ENCODE measurements around the gene MYO18B. TPM values are rescaled to one million over a fixed set of nuclear protein-coding genes. Genes with fewer than 3 reads are reported as not detected.

MYO18B gene
- total and polyA plus RNA-seq, 8 donors, result 0.05 to 0.47 (median 0.14) TPM

- DNase-seq, result no peak
- no peaks in the 10 kb centered on the region for H3K36me3 ChIP-seq
- H3K4me1 ChIP-seq, result no peaks in the 10 kb centered on the region
- no peak for ATAC-seq
- 76 to 85% methylated on average over 4 of the region's 4 CpGs for WGBS, 2 donors
- H3K27ac ChIP-seq, result no peak overlapping the region
- intact Hi-C loops (cut with DNase I), result no loop called here
- no peak for FAIRE-seq
- H3K4me3 ChIP-seq, result no peak overlapping the region
- H3K9me3 ChIP-seq, result no peaks in the 10 kb centered on the region
- no peaks in the 10 kb centered on the region for H3K27me3 ChIP-seq
- TF ChIP-seq CTCF (IDR thresholded peaks at IDR 0.05), result no peak
Observed at GRCh38 chr22:25939384-25939783, 197.4 kb downstream of the MYO18B start.

DNA sequence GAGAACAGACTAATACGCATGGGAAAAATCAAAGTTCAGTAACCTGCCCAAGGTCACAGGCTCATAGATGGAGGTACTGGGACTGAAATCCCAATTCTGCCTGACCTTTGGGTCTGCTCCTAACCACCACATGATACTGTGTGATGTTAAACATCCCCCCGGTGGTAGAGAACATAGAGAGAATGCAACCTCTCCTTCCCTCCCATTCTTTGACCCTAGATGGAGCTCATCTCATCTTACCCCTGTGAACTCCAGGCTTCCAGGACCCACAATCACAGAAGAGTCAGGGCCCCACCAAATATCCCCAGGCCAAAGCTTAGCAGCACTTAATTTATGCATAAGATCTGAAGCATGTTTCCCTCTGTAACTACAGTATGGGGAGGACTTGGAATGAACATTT, 198.5 kb downstream of the MYO18B start:
- intact Hi-C loops (cut with DNase I), result no loop called here
- WGBS, 2 donors, result 49 to 59% methylated on average over 2 of the region's 2 CpGs
- DNase-seq, result no peak

DNA sequence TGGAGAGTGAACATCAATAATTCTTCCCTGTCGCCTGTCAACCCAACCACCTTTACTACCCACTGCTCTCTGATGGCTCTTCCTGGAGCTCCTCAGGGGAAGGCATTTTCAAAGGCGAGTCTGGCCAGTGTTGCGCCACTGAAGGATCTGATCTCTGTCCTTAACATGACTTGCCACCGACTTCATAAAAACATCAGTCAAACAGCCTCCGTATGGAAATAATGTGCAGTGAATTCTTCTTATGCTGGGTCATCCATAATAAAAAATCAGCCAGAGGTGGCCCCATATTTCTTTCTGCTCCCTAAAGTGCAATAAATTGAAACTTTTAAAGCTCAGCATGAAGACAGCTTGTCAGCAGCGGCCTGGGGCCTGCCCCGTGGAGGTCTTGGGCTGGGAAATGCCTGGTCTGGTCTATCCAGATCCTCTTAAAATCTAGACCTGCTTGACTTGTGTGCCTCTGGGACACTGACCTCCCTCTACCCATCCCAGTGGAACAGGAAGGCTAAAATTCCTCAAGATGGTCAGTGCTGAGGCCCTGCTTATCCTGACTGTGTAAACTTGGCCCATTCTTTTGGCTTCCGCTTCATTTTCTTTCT, 199.5 kb downstream of the MYO18B start:
- TF ChIP-seq CTCF (IDR thresholded peaks at IDR 0.05), result no peak
- no peaks in the 10 kb centered on the region for H3K4me1 ChIP-seq
- intact Hi-C loops (cut with DNase I), result no loop called here
- FAIRE-seq (no peak), DNase-seq (no peak), ATAC-seq (no peak)
- H3K9me3 ChIP-seq, result no peaks in the 10 kb centered on the region
- 45 to 71% methylated on average over 8 of the region's 8 CpGs for WGBS, 2 donors
- no peak overlapping the region for H3K4me3 ChIP-seq
- no peaks in the 10 kb centered on the region for H3K36me3 ChIP-seq
- no peaks in the 10 kb centered on the region for H3K27me3 ChIP-seq
- no peak overlapping the region for H3K27ac ChIP-seq

More for the DNA sequence above, 198.5 kb downstream of the MYO18B start:
- Histone ChIP-seq H3K4me1 (no peaks in the 10 kb centered on the region), H3K27ac (no peak overlapping the region), H3K27me3 (no peaks in the 10 kb centered on the region), H3K9me3 (no peaks in the 10 kb centered on the region), H3K4me3 (no peak overlapping the region), H3K36me3 (no peaks in the 10 kb centered on the region)
- ATAC-seq (no peak), FAIRE-seq (no peak)
- TF ChIP-seq CTCF (IDR thresholded peaks at IDR 0.05), result no peak

DNA sequence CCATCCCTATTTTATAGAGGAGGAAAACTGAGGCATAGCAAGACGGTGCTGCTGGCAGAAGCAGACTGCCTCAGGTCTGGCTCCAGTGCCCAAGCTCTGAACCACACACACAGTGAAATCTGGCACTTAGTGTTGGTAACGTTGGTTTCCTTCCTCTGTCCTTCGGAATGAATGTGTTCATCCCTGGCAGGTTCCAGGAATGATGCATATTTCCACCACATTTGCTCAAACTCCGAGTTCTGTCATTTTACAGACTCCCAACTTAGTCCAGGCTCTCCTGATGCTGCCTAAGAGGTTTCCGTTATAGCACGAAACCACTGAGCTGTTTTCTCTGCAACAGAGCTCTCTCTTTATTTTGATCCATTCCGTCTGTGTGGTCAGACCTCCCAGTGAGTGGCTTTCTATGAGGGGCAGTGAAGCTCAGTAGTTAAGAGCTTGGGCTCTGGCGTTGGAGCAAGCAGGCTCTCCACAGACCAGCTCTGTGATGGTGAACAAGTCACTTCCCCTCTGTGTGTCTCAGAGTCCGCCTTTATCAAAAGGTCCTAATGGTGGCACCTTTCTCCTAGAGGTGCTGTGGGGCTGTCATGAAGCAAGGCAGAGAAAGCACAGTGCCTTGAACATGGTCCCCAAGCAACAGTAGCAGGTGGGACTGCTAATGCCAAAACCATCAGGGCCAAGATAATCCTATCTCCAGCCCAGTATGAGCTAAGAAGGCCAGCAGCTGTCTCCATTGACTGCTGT, 200.3 kb downstream of the MYO18B start:
- Histone ChIP-seq H3K36me3 (no peaks in the 10 kb centered on the region), H3K9me3 (no peaks in the 10 kb centered on the region), H3K4me1 (no peaks in the 10 kb centered on the region), H3K27me3 (no peaks in the 10 kb centered on the region), H3K27ac (no peak overlapping the region), H3K4me3 (no peak overlapping the region)
- no peak for TF ChIP-seq CTCF (IDR thresholded peaks at IDR 0.05)
- FAIRE-seq (no peak), ATAC-seq (peak in 1 of 4 donors; percentile 17), DNase-seq (no peak)
- WGBS, 2 donors, result 55 to 66% methylated on average over 9 of the region's 9 CpGs
- intact Hi-C loops (cut with DNase I), result no loop called here

DNA sequence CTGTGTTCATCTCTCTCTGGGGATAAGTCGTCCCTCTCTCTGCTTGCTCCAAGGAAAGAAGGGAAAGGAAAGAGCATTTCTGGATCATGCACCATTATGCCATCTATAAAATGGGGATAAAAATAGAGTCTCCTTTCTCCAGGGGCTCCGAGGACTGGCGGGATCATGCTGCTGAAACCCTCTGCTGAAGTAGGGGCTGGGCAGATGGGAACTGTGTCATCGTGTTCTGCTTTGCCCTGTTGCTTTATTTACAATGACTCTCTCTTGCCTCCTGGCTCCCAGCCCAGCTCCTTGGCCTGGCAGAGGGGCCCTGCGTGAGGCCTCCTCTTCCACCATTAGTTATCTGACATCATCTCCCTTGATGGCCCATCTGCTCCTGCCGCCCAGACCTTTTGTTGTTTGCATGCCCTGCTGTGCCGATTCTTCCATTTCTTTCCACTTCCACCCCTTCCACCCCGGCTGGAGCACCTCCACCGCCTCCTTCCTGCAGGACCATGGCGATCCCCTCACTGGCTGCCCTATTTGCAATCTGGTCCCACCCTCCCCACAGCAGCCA, 200.9 kb downstream of the MYO18B start:
- Histone ChIP-seq H3K27me3 (no peaks in the 10 kb centered on the region), H3K27ac (no peak overlapping the region), H3K36me3 (no peaks in the 10 kb centered on the region), H3K4me1 (no peaks in the 10 kb centered on the region), H3K4me3 (no peak overlapping the region), H3K9me3 (no peaks in the 10 kb centered on the region)
- no peak for FAIRE-seq
- WGBS, 2 donors, result 34 to 37% methylated on average over 10 of the region's 10 CpGs
- peak in 2 of 6 donors; percentile 12 to 17 for DNase-seq
- intact Hi-C loops (cut with DNase I), result no loop called here
- peak in 2 of 4 donors; percentile 82 to 83 for ATAC-seq
- TF ChIP-seq CTCF (IDR thresholded peaks at IDR 0.05), result no peak
